H1 (cell line): ENCODE measurements around the gene KIF13A. TPM values are rescaled to one million over a fixed set of nuclear protein-coding genes. Genes with fewer than 3 reads are reported as not detected.

Source experiments
- CTCF ChIA-PET: fragments of 300-600 bp; sonication (Branson Sonifier 250); formaldehyde crosslinking; loops from one replicate; lab custom pipeline; 2021; ENCODE audit not compliant: partially characterized antibody; lab: Charles Lee
- POLR2A ChIA-PET: fragments of 300-600 bp; sonication (Branson Sonifier 250); formaldehyde crosslinking; loops from one replicate; lab custom pipeline; 2021; ENCODE audit warnings: inconsistent platforms; ENCODE audit not compliant: partially characterized antibody; lab: Charles Lee
- DNase-seq, 2 experiments: peaks; one replicate each; pipeline versions ENCODE4 v3.0.0 to v3.0.0-alpha.2; 2010 to 2022; ENCODE audit warnings: low spot score in 2 of 2, low read depth in 1 of 2, mixed read lengths in 1 of 2
- FAIRE-seq: peaks from 2 replicates; lab custom pipeline; 2011; peaks lifted over from hg19 to GRCh38; lab: Jason Lieb, UNC
- H2AFZ ChIP-seq: 2 replicates; pipeline ENCODE4 v1.8.1; 2012; ENCODE audit warnings: low read length, inconsistent platforms
- H2AK5ac ChIP-seq: 2 replicates; pipeline ENCODE4 v1.6.1; 2013; ENCODE audit warnings: low read depth, low read length
- H2BK120ac ChIP-seq: replicated peaks from 2 replicates; pipeline ENCODE3; 2013; ENCODE audit warnings: low read depth, low read length, inconsistent platforms
- H2BK12ac ChIP-seq: 2 replicates; pipeline ENCODE4 v1.6.1; 2013; ENCODE audit warnings: low read depth, low read length
- H2BK15ac ChIP-seq: 2 replicates; pipeline ENCODE4 v1.6.1; 2013; ENCODE audit warnings: low read length
- H2BK20ac ChIP-seq: 2 replicates; pipeline ENCODE4 v1.6.1; 2013; ENCODE audit warnings: low read length
- H2BK5ac ChIP-seq: 2 replicates; pipeline ENCODE4 v1.6.1; 2013; ENCODE audit warnings: low read depth, low read length
- H3K14ac ChIP-seq: 2 replicates; pipeline ENCODE4 v1.6.1; 2013; ENCODE audit warnings: inconsistent platforms; ENCODE audit not compliant: insufficient read length
- H3K18ac ChIP-seq: 2 replicates; pipeline ENCODE4 v1.6.1; 2013; ENCODE audit warnings: low read length; ENCODE audit errors: extremely low read depth
- H3K23ac ChIP-seq: 2 replicates; pipeline ENCODE4 v1.6.1; 2013; ENCODE audit warnings: inconsistent platforms; ENCODE audit not compliant: insufficient read length
- H3K23me2 ChIP-seq: 2 replicates; pipeline ENCODE4 v1.6.1; 2013; ENCODE audit warnings: low read depth, low read length
- H3K27ac ChIP-seq: 2 replicates; pipeline ENCODE4 v1.6.1; 2011; ENCODE audit warnings: low read depth, low read length, inconsistent platforms
- H3K27me3 ChIP-seq, 4 experiments: replicated peaks in 1 of 4; 1 replicate in 1 of 4; 2 replicates in 3 of 4; pipeline versions ENCODE4 v1.6.1 to v1.8.1; 2011 to 2013; ENCODE audit warnings: low read length in 3 of 4, mild to moderate bottlenecking in 3 of 4, inconsistent platforms in 2 of 4, mixed read lengths in 2 of 4, moderate library complexity in 1 of 4; ENCODE audit not compliant: control insufficient read depth in 3 of 4, insufficient read depth in 3 of 4; ENCODE audit errors: extremely low read depth in 1 of 4
- H3K36me3 ChIP-seq, 4 experiments: 2 replicates each; pipeline versions ENCODE4 v1.6.1 to v1.8.1; 2011 to 2013; ENCODE audit warnings: mild to moderate bottlenecking in 4 of 4, low read length in 3 of 4, moderate library complexity in 2 of 4, control low read depth in 1 of 4, inconsistent platforms in 1 of 4; ENCODE audit not compliant: insufficient read depth in 4 of 4, control insufficient read depth in 2 of 4
- H3K4ac ChIP-seq: replicated peaks from 2 replicates; pipeline ENCODE3; 2013; ENCODE audit warnings: low read length, low read depth, mixed read lengths, inconsistent platforms; ENCODE audit not compliant: insufficient read length
- H3K4me1 ChIP-seq, 4 experiments: replicated peaks in 1 of 4; 1 replicate in 1 of 4; 2 replicates in 3 of 4; pipeline versions ENCODE4 v1.6.1 to v1.8.1; 2011 to 2013; ENCODE audit warnings: low read length in 3 of 4, inconsistent platforms in 2 of 4, mixed read lengths in 1 of 4; ENCODE audit not compliant: insufficient read depth in 4 of 4, control insufficient read depth in 3 of 4
- H3K4me2 ChIP-seq, 2 experiments: 2 replicates each; pipeline versions ENCODE4 v1.6.1 to v1.8.1; 2011 to 2013; ENCODE audit warnings: low read depth in 2 of 2, low read length in 2 of 2, control low read depth in 1 of 2, inconsistent platforms in 1 of 2, mild to moderate bottlenecking in 1 of 2; ENCODE audit not compliant: insufficient read depth in 1 of 2
- H3K4me3 ChIP-seq, 4 experiments: fragments of 200-600, 300-600 bp in 1 of 4; sonication (generic), shearing (Covaris generic), sonication (Bioruptor Twin) in 1 of 4; 2 replicates each; pipeline versions ENCODE4 v1.5.1 to v1.8.1; 2011 to 2016; ENCODE audit warnings: low read length in 4 of 4, low read depth in 3 of 4, control low read depth in 2 of 4, inconsistent platforms in 2 of 4, mild to moderate bottlenecking in 2 of 4, mixed read lengths in 1 of 4, moderate library complexity in 1 of 4; ENCODE audit not compliant: insufficient read depth in 2 of 4; ENCODE audit errors: extremely low read depth in 1 of 4
- H3K56ac ChIP-seq: replicated peaks from 2 replicates; pipeline ENCODE3; 2013; ENCODE audit warnings: low read depth, mild to moderate bottlenecking, mixed read lengths, low read length, inconsistent platforms; ENCODE audit not compliant: insufficient read length
- H3K79me1 ChIP-seq: 2 replicates; pipeline ENCODE4 v1.6.1; 2013; ENCODE audit warnings: low read depth, low read length, control low read depth
- H3K79me2 ChIP-seq, 2 experiments: 2 replicates each; pipeline versions ENCODE4 v1.6.1 to v1.8.1; 2012 to 2013; ENCODE audit warnings: low read length in 2 of 2, mild to moderate bottlenecking in 2 of 2, inconsistent platforms in 1 of 2; ENCODE audit not compliant: insufficient read depth in 2 of 2, control insufficient read depth in 1 of 2
- H3K9ac ChIP-seq, 4 experiments: replicated peaks in 1 of 4; 1 replicate in 1 of 4; 2 replicates in 3 of 4; pipeline versions ENCODE4 v1.6.1 to v1.8.1; 2011 to 2013; ENCODE audit warnings: low read depth in 3 of 4, low read length in 3 of 4, control low read depth in 2 of 4, mild to moderate bottlenecking in 2 of 4, moderate library complexity in 2 of 4, inconsistent platforms in 1 of 4; ENCODE audit errors: extremely low read depth in 1 of 4
- H3K9me3 ChIP-seq, 2 experiments: 2 replicates each; pipeline versions ENCODE4 v1.6.1 to v1.8.1; 2012 to 2013; ENCODE audit warnings: mild to moderate bottlenecking in 2 of 2, moderate library complexity in 2 of 2, control low read depth in 1 of 2, inconsistent platforms in 1 of 2, low read depth in 1 of 2, low read length in 1 of 2, mixed read lengths in 1 of 2; ENCODE audit not compliant: insufficient read depth in 2 of 2
- H4K20me1 ChIP-seq, 2 experiments: replicated peaks in 1 of 2; 2 replicates each; pipeline versions ENCODE3 to v1.8.1; 2011 to 2013; ENCODE audit warnings: inconsistent platforms in 2 of 2, low read length in 2 of 2, mild to moderate bottlenecking in 1 of 2; ENCODE audit not compliant: insufficient read depth in 2 of 2, control insufficient read depth in 1 of 2
- H4K5ac ChIP-seq: 2 replicates; pipeline ENCODE4 v1.6.1; 2013; ENCODE audit warnings: low read length, low read depth, mixed read lengths, inconsistent platforms; ENCODE audit not compliant: insufficient read length
- H4K8ac ChIP-seq: 2 replicates; pipeline ENCODE4 v1.8.0; 2013; ENCODE audit warnings: mild to moderate bottlenecking, moderate library complexity, low read length, inconsistent platforms; ENCODE audit not compliant: insufficient read depth; ENCODE audit errors: extremely low read depth
- H4K91ac ChIP-seq: replicated peaks from 2 replicates; pipeline ENCODE3; 2013; ENCODE audit warnings: low read length, mixed read lengths, inconsistent platforms; ENCODE audit not compliant: insufficient read length
- BCL11A ChIP-seq, 2 experiments: IDR thresholded peaks; one replicate each; pipeline ENCODE4 v1.6.1; 2011; ENCODE audit warnings: low read depth in 2 of 2, low read length in 2 of 2, mild to moderate bottlenecking in 2 of 2
- HDAC6 ChIP-seq: IDR thresholded peaks from one replicate; pipeline ENCODE4 v1.7.1; 2012; ENCODE audit warnings: low read depth, mild to moderate bottlenecking, inconsistent platforms, low read length, moderate library complexity
- KDM4A ChIP-seq: IDR thresholded peaks from one replicate; pipeline ENCODE4 v1.7.1; 2012; ENCODE audit warnings: low read depth, mild to moderate bottlenecking, moderate library complexity, low read length, inconsistent platforms; ENCODE audit not compliant: severe bottlenecking
- NANOG ChIP-seq: IDR thresholded peaks from 2 replicates; pipeline ENCODE4 v1.6.1; 2011; ENCODE audit warnings: low read length, low read depth, mild to moderate bottlenecking, inconsistent platforms; ENCODE audit not compliant: insufficient read depth, poor library complexity, severe bottlenecking
- SIN3A ChIP-seq, 2 experiments: IDR thresholded peaks in 1 of 2; conservative IDR thresholded peaks in 1 of 2; 2 replicates each; pipeline ENCODE4 v1.6.1; 2011 to 2012; ENCODE audit warnings: low read length in 2 of 2, improper control_type of control experiment in 1 of 2, low read depth in 1 of 2, mild to moderate bottlenecking in 1 of 2
- SIRT6 ChIP-seq: IDR thresholded peaks from one replicate; pipeline ENCODE4 v1.7.1; 2012; ENCODE audit warnings: low read length, inconsistent platforms
- SIX5 ChIP-seq: IDR thresholded peaks from 2 replicates; pipeline ENCODE4 v1.6.1; 2011; ENCODE audit warnings: mild to moderate bottlenecking, low read depth, low read length
- SP1 ChIP-seq: IDR thresholded peaks from 2 replicates; pipeline ENCODE4 v1.6.1; 2011; ENCODE audit warnings: low read depth, low read length
- SP4 ChIP-seq: IDR thresholded peaks from 2 replicates; pipeline ENCODE4 v1.6.1; 2012; ENCODE audit warnings: low read length, inconsistent platforms
- TBP ChIP-seq: IDR thresholded peaks from 2 replicates; pipeline ENCODE4 v1.6.1; 2011; ENCODE audit warnings: low read depth, low read length, improper control_type of control experiment
- USF2 ChIP-seq: IDR thresholded peaks from 2 replicates; pipeline ENCODE4 v1.6.1; 2011; ENCODE audit warnings: low read length, improper control_type of control experiment
- WGBS, 2 experiments: shearing (Covaris generic) in 1 of 2; methylation state at CpG; one replicate each; pipeline versions ENCODE4 v1.1.6 to v1.1.7; 2013 to 2015; ENCODE audit warnings: low lambda C conversion rate in 2 of 2, mixed read lengths in 2 of 2, inconsistent platforms in 1 of 2, low coverage in 1 of 2, missing lambda C conversion rate in 1 of 2; ENCODE audit not compliant: insufficient replicate concordance in 2 of 2, insufficient coverage in 1 of 2, insufficient read length in 1 of 2; ENCODE audit errors: extremely low coverage in 1 of 2, missing lambda C conversion rate in 1 of 2; 5-methylcytosine and 5-hydroxymethylcytosine counted together
- polyA plus RNA-seq, 7 experiments: library from polyadenylated mRNA; depleted of rRNA in 3 of 7; stranded (reverse) in 5 of 7; unstranded in 2 of 7; fragments of >200 nt in 5 of 7; fragments of 200-250 nt in 2 of 7; gene quantifications; 1 replicate in 5 of 7; 2 replicates in 1 of 7; 4 replicates in 1 of 7; pipeline versions ENCODE4 v1.2.1 to v1.2.3, GENCODE V29; 2011 to 2013; ENCODE audit warnings: missing spikeins in 2 of 7, mixed read lengths in 2 of 7
- total RNA-seq: library from RNA; stranded (reverse); fragmentation: NEBNext Ultra II Directional; extraction: Animal tissue kit (Norgen Biotek cat#: 25700); gene quantifications from 2 replicates; pipeline ENCODE4 v1.2.1, GENCODE V29; 2021

The KIF13A gene
- total and polyA plus RNA-seq, 2 of the 8 experiments (the other 6 are each of a cell fraction or from before 2014, with no cell fraction given) = 14.7 to 40.8 TPM

GRCh38 chr6:17716221-17716620 is 271.2 kb downstream of the KIF13A start:
- no peak overlapping the region for H4K8ac ChIP-seq
- no peak overlapping the region for H3K18ac ChIP-seq
- TF ChIP-seq SP1 (no peak), BCL11A (IDR thresholded peaks at IDR 0.05; ENCODE audit: low read depth in 2 of 2, low read length in 2 of 2) (no peak), HDAC6 (no peak), SIN3A (conservative IDR thresholded peaks at IDR 0.05 in 1 of 2, IDR thresholded peaks at IDR 0.05 in 1 of 2; ENCODE audit: low read depth in 1 of 2, low read length in 2 of 2) (no peak), SIX5 (no peak), USF2 (no peak), SP4 (no peak), SIRT6 (no peak), NANOG (no peak), KDM4A (no peak), TBP (no peak)
- H3K56ac ChIP-seq = no peak overlapping the region
- H3K9me3 ChIP-seq = no peaks in the 10 kb centered on the region
- H3K79me1 ChIP-seq = no peaks in the 10 kb centered on the region
- H2BK5ac ChIP-seq = no peak overlapping the region
- H3K23me2 ChIP-seq = no peaks in the 10 kb centered on the region
- no peak overlapping the region for H3K4me3 ChIP-seq
- no peaks in the 10 kb centered on the region for H3K36me3 ChIP-seq
- no peak overlapping the region for H4K91ac ChIP-seq
- no peak overlapping the region for H3K27ac ChIP-seq
- DNase-seq (no peak), FAIRE-seq (no peak)
- 0 out of 2 replicates have a peak overlapping the region, but pooled peaks have one; percentile 29 for H2AFZ ChIP-seq
- no peak overlapping the region for H3K9ac ChIP-seq
- H2AK5ac ChIP-seq = no peak overlapping the region
- no peaks in the 10 kb centered on the region for H3K27me3 ChIP-seq
- H2BK120ac ChIP-seq = no peak overlapping the region
- H3K79me2 ChIP-seq = no peaks in the 10 kb centered on the region
- peaks cover 0 to 3% (median 2%) of the 10 kb centered on the region in 4 experiments; a peak in 3 of 7 replicates for H3K4me1 ChIP-seq
- H4K20me1 ChIP-seq = no peaks in the 10 kb centered on the region
- H2BK15ac ChIP-seq = no peak overlapping the region
- no peak overlapping the region for H3K4ac ChIP-seq
- ChIA-PET POLR2A (interaction anchor here (0.6 to 2.2 kb wide), 2 partner anchors 9 to 314 kb away, joined by 3 to 8 read pairs; partner anchors contain the start of gene NUP153), CTCF (interaction anchor here (0.6 to 2.4 kb wide), 3 partner anchors 9 to 327 kb away, joined by 4 to 7 read pairs (median 5); partner anchors contain the start of gene NUP153)
- H2BK12ac ChIP-seq = no peak overlapping the region
- H3K4me2 ChIP-seq = no peak overlapping the region
- H3K23ac ChIP-seq = no peak overlapping the region
- no peak overlapping the region for H3K14ac ChIP-seq
- no peak overlapping the region for H4K5ac ChIP-seq
- H2BK20ac ChIP-seq = no peak overlapping the region
- 71% methylated on average over 2 of the region's 2 CpGs; no CpG with 5 or more reads in 1 of the 2 experiments for WGBS, 2 experiments
